ENCODE measurements around the gene POLA1.

Gene POLA1

GRCh38 chrX:24961809-24962208 is 268.1 kb downstream of the POLA1 start:
- Histone ChIP-seq H3K79me1 (ENCODE audit: low read depth, low read length) (no peaks in the 10 kb centered on the region), H3K9ac (ENCODE audit: low read depth, low read length, poor library complexity) (no peak overlapping the region), H3K36me3 (replicated peaks in 1 of 2; ENCODE audit: control insufficient read depth in 2 of 2, insufficient read depth in 2 of 2, low read length in 2 of 2) (no peaks in the 10 kb centered on the region), H3K9me3 (replicated peaks in 1 of 2; ENCODE audit: control insufficient read depth in 2 of 2, insufficient read depth in 1 of 2, low read depth in 1 of 2, low read length in 2 of 2) (no peaks in the 10 kb centered on the region), H3K23ac (ENCODE audit: low read depth, low read length, poor library complexity) (no peak overlapping the region), H3K14ac (ENCODE audit: low read length) (no peak overlapping the region), H2AFZ (ENCODE audit: low read length) (no peak overlapping the region), H3K4me1 (ENCODE audit: control insufficient read depth in 2 of 2, insufficient read depth in 1 of 2, low read depth in 1 of 2, low read length in 2 of 2) (peaks cover 0 to 18% of the 10 kb centered on the region in 2 donors), H3K4me3 (ENCODE audit: low read length in 2 of 2) (no peak overlapping the region), H3K4ac (ENCODE audit: low read length) (no peak overlapping the region), H4K8ac (ENCODE audit: low read depth, low read length) (no peak overlapping the region), H3K27me3 (ENCODE audit: control insufficient read depth in 3 of 3, insufficient read depth in 3 of 3, low read depth in 1 of 3, low read length in 3 of 3) (no peaks in the 10 kb centered on the region), H3K4me2 (ENCODE audit: insufficient read depth, low read length, poor library complexity, severe bottlenecking) (no peak overlapping the region), H3K18ac (ENCODE audit: low read length) (no peak overlapping the region), H2BK12ac (ENCODE audit: low read length) (no peak overlapping the region), H2BK15ac (ENCODE audit: low read length) (no peak overlapping the region), H3K27ac (replicated peaks; ENCODE audit: low read length) (no peak overlapping the region), H2BK120ac (ENCODE audit: low read depth, low read length) (no peak overlapping the region), H4K91ac (ENCODE audit: low read depth, low read length, poor library complexity) (no peak overlapping the region), H2BK5ac (ENCODE audit: low read length) (no peak overlapping the region), H2AK5ac (ENCODE audit: low read depth, low read length) (no peak overlapping the region)
- no peak for DNase-seq (ENCODE audit: low spot score)
- no CpG with 5 or more reads among the region's 1 CpG for WGBS, 2 donors (ENCODE audit: extremely low coverage in 2 of 2, insufficient read length in 2 of 2, insufficient replicate concordance in 1 of 2)

- Histone ChIP-seq H2BK120ac (ENCODE audit: low read depth, low read length) (no peak overlapping the region), H2AK5ac (ENCODE audit: low read depth, low read length) (no peak overlapping the region), H2BK5ac (ENCODE audit: low read length) (no peak overlapping the region), H3K79me1 (ENCODE audit: low read depth, low read length) (no peaks in the 10 kb centered on the region), H3K4me1 (ENCODE audit: control insufficient read depth in 2 of 2, insufficient read depth in 1 of 2, low read depth in 1 of 2, low read length in 2 of 2) (peaks cover 0 to 6% of the 10 kb centered on the region in 2 donors), H3K36me3 (replicated peaks in 1 of 2; ENCODE audit: control insufficient read depth in 2 of 2, insufficient read depth in 2 of 2, low read length in 2 of 2) (no peaks in the 10 kb centered on the region), H2BK12ac (ENCODE audit: low read length) (no peak overlapping the region), H2AFZ (ENCODE audit: low read length) (no peak overlapping the region), H3K27me3 (ENCODE audit: control insufficient read depth in 3 of 3, insufficient read depth in 3 of 3, low read depth in 1 of 3, low read length in 3 of 3) (no peaks in the 10 kb centered on the region), H4K91ac (ENCODE audit: low read depth, low read length, poor library complexity) (no peak overlapping the region), H3K23ac (ENCODE audit: low read depth, low read length, poor library complexity) (no peak overlapping the region), H3K9me3 (replicated peaks in 1 of 2; ENCODE audit: control insufficient read depth in 2 of 2, insufficient read depth in 1 of 2, low read depth in 1 of 2, low read length in 2 of 2) (no peaks in the 10 kb centered on the region), H3K9ac (ENCODE audit: low read depth, low read length, poor library complexity) (no peak overlapping the region), H3K14ac (ENCODE audit: low read length) (no peak overlapping the region), H2BK15ac (ENCODE audit: low read length) (no peak overlapping the region), H3K4me3 (ENCODE audit: low read length in 2 of 2) (no peak overlapping the region), H3K4ac (ENCODE audit: low read length) (no peak overlapping the region), H3K27ac (replicated peaks; ENCODE audit: low read length) (no peak overlapping the region), H3K4me2 (ENCODE audit: insufficient read depth, low read length, poor library complexity, severe bottlenecking) (no peak overlapping the region), H3K18ac (ENCODE audit: low read length) (no peak overlapping the region), H4K8ac (ENCODE audit: low read depth, low read length) (no peak overlapping the region)
- DNase-seq (ENCODE audit: low spot score), result no peak
- WGBS, 2 donors (ENCODE audit: extremely low coverage in 2 of 2, insufficient read length in 2 of 2, insufficient replicate concordance in 1 of 2), result no CpG with 5 or more reads among the region's 2 CpGs
Measured at GRCh38 chrX:24963823-24964222, 270.1 kb downstream of the POLA1 start.

GRCh38 chrX:24965372-24965771 is 271.7 kb downstream of the POLA1 start:
- Histone ChIP-seq H3K9ac (ENCODE audit: low read depth, low read length, poor library complexity) (no peak overlapping the region), H3K27ac (replicated peaks; ENCODE audit: low read length) (no peak overlapping the region), H2BK5ac (ENCODE audit: low read length) (no peak overlapping the region), H3K9me3 (replicated peaks in 1 of 2; ENCODE audit: control insufficient read depth in 2 of 2, insufficient read depth in 1 of 2, low read depth in 1 of 2, low read length in 2 of 2) (no peaks in the 10 kb centered on the region), H2BK120ac (ENCODE audit: low read depth, low read length) (no peak overlapping the region), H3K23ac (ENCODE audit: low read depth, low read length, poor library complexity) (no peak overlapping the region), H3K4ac (ENCODE audit: low read length) (no peak overlapping the region), H3K27me3 (ENCODE audit: control insufficient read depth in 3 of 3, insufficient read depth in 3 of 3, low read depth in 1 of 3, low read length in 3 of 3) (no peaks in the 10 kb centered on the region), H4K8ac (ENCODE audit: low read depth, low read length) (no peak overlapping the region), H3K4me2 (ENCODE audit: insufficient read depth, low read length, poor library complexity, severe bottlenecking) (no peak overlapping the region), H3K18ac (ENCODE audit: low read length) (no peak overlapping the region), H2BK12ac (ENCODE audit: low read length) (no peak overlapping the region), H2BK15ac (ENCODE audit: low read length) (no peak overlapping the region), H3K4me1 (ENCODE audit: control insufficient read depth in 2 of 2, insufficient read depth in 1 of 2, low read depth in 1 of 2, low read length in 2 of 2) (peaks cover 0 to 4% of the 10 kb centered on the region in 2 donors), H4K91ac (ENCODE audit: low read depth, low read length, poor library complexity) (no peak overlapping the region), H3K36me3 (replicated peaks in 1 of 2; ENCODE audit: control insufficient read depth in 2 of 2, insufficient read depth in 2 of 2, low read length in 2 of 2) (no peaks in the 10 kb centered on the region), H3K4me3 (ENCODE audit: low read length in 2 of 2) (no peak overlapping the region), H2AFZ (ENCODE audit: low read length) (no peak overlapping the region), H3K14ac (ENCODE audit: low read length) (no peak overlapping the region), H3K79me1 (ENCODE audit: low read depth, low read length) (no peaks in the 10 kb centered on the region), H2AK5ac (ENCODE audit: low read depth, low read length) (no peak overlapping the region)
- no peak for DNase-seq (ENCODE audit: low spot score)
- WGBS, 2 donors (ENCODE audit: extremely low coverage in 2 of 2, insufficient read length in 2 of 2, insufficient replicate concordance in 1 of 2), result no CpG with 5 or more reads among the region's 1 CpG

DNA sequence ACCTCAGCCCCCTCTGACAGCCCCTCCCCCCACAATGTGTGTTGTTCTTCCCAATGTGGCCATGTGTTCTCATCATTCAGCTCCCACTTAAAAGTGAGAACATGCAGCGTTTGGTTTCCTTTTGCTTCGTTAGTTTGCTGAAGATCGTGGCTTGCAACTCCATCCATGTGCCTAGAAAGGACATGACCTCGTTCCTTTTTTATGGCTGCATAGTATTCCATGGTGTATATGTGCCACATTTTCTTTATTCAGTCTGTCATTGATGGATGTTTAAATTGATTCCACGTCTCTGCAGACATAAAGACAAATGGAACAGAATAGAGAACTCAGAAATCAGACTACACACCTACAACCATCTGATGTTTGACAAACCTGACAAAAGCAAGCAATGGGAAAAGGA is 276.1 kb downstream of the POLA1 start:
- Histone ChIP-seq H2AFZ (ENCODE audit: low read length) (no peak overlapping the region), H4K91ac (ENCODE audit: low read depth, low read length, poor library complexity) (no peak overlapping the region), H3K36me3 (replicated peaks in 1 of 2; ENCODE audit: control insufficient read depth in 2 of 2, insufficient read depth in 2 of 2, low read length in 2 of 2) (no peaks in the 10 kb centered on the region), H3K27me3 (ENCODE audit: control insufficient read depth in 3 of 3, insufficient read depth in 3 of 3, low read depth in 1 of 3, low read length in 3 of 3) (no peaks in the 10 kb centered on the region), H3K4me2 (ENCODE audit: insufficient read depth, low read length, poor library complexity, severe bottlenecking) (no peak overlapping the region), H3K27ac (replicated peaks; ENCODE audit: low read length) (no peak overlapping the region), H2BK5ac (ENCODE audit: low read length) (no peak overlapping the region), H3K4me1 (ENCODE audit: control insufficient read depth in 2 of 2, insufficient read depth in 1 of 2, low read depth in 1 of 2, low read length in 2 of 2) (no peaks in the 10 kb centered on the region), H3K79me1 (ENCODE audit: low read depth, low read length) (no peaks in the 10 kb centered on the region), H2AK5ac (ENCODE audit: low read depth, low read length) (no peak overlapping the region), H2BK15ac (ENCODE audit: low read length) (no peak overlapping the region), H3K18ac (ENCODE audit: low read length) (no peak overlapping the region), H4K8ac (ENCODE audit: low read depth, low read length) (no peak overlapping the region), H2BK12ac (ENCODE audit: low read length) (no peak overlapping the region), H3K14ac (ENCODE audit: low read length) (no peak overlapping the region), H3K9me3 (replicated peaks in 1 of 2; ENCODE audit: control insufficient read depth in 2 of 2, insufficient read depth in 1 of 2, low read depth in 1 of 2, low read length in 2 of 2) (no peaks in the 10 kb centered on the region), H3K4me3 (ENCODE audit: low read length in 2 of 2) (no peak overlapping the region), H3K23ac (ENCODE audit: low read depth, low read length, poor library complexity) (no peak overlapping the region), H3K4ac (ENCODE audit: low read length) (no peak overlapping the region), H3K9ac (ENCODE audit: low read depth, low read length, poor library complexity) (no peak overlapping the region), H2BK120ac (ENCODE audit: low read depth, low read length) (no peak overlapping the region)
- DNase-seq (ENCODE audit: low spot score), result no peak
- WGBS, 2 donors (ENCODE audit: extremely low coverage in 2 of 2, insufficient read length in 2 of 2, insufficient replicate concordance in 1 of 2), result no CpG with 5 or more reads among the region's 5 CpGs

Measured in neuronal stem cell (in vitro differentiated cells).